T-helper 9 cell (primary cell): ENCODE measurements around the gene PTPRN2.
"Not testable (repeated sequence)": the region's sequence is repeated elsewhere in the genome, so short reads cannot be mapped to it uniquely, and the experiment has no call there.

Source experiments
- DNase-seq: peaks from one replicate; pipeline ENCODE4 v3.0.0-alpha.2; 2020

The PTPRN2 gene

GRCh38 chr7:158033925-158034324 is 553.7 kb downstream of the PTPRN2 start:
- not testable (repeated sequence) for DNase-seq

- no peak for DNase-seq
Measured at GRCh38 chr7:158033196-158033595, 554.4 kb downstream of the PTPRN2 start.

GRCh38 chr7:158032561-158033115 is 555.0 kb downstream of the PTPRN2 start:
- DNase-seq: no peak

GRCh38 chr7:158031867-158032308 is 555.7 kb downstream of the PTPRN2 start:
- no peak for DNase-seq

- no peak for DNase-seq
Measured at GRCh38 chr7:158030566-158030965, 557.1 kb downstream of the PTPRN2 start.

GRCh38 chr7:158030071-158030470 is 557.6 kb downstream of the PTPRN2 start:
- no peak for DNase-seq

- DNase-seq: no peak
Measured at GRCh38 chr7:158029509-158029908, 558.1 kb downstream of the PTPRN2 start.

- no peak for DNase-seq
Measured at GRCh38 chr7:158028971-158029370, 558.7 kb downstream of the PTPRN2 start.

- no peak for DNase-seq
Measured at GRCh38 chr7:158028290-158028941, 559.2 kb downstream of the PTPRN2 start.

- no peak for DNase-seq
Measured at GRCh38 chr7:158027646-158028045, 560.0 kb downstream of the PTPRN2 start.

- DNase-seq: no peak
Measured at GRCh38 chr7:158026636-158027265, 560.9 kb downstream of the PTPRN2 start.

GRCh38 chr7:158025686-158026600 is 561.7 kb downstream of the PTPRN2 start:
- no peak for DNase-seq

- DNase-seq: no peak
Measured at GRCh38 chr7:158024881-158025280, 562.7 kb downstream of the PTPRN2 start.

GRCh38 chr7:158024351-158024715 is 563.3 kb downstream of the PTPRN2 start:
- DNase-seq: no peak

- no peak for DNase-seq
Measured at GRCh38 chr7:158023681-158024350, 563.8 kb downstream of the PTPRN2 start.

GRCh38 chr7:158023157-158023556 is 564.5 kb downstream of the PTPRN2 start:
- DNase-seq: no peak

GRCh38 chr7:158022601-158023000 is 565.0 kb downstream of the PTPRN2 start:
- no peak for DNase-seq

- no peak for DNase-seq
Measured at GRCh38 chr7:158021836-158022235, 565.8 kb downstream of the PTPRN2 start.

GRCh38 chr7:158020706-158021095 is 566.9 kb downstream of the PTPRN2 start:
- DNase-seq: no peak

- no peak for DNase-seq
Measured at GRCh38 chr7:158019726-158020705, 567.6 kb downstream of the PTPRN2 start.

GRCh38 chr7:158018971-158019645 is 568.5 kb downstream of the PTPRN2 start:
- DNase-seq: no peak
